GM21529 (cell line): ENCODE results near the gene ZNF418.
"Not testable (repeated sequence)": the region's sequence is repeated elsewhere in the genome, so short reads cannot be mapped to it uniquely, and the experiment has no call there.

ENCODE experiments used
- ATAC-seq: cut with Tn5 transposase; IDR thresholded peaks from one replicate; pipeline ENCODE4 v1.9.1; 2021; ENCODE audit not compliant: unreplicated experiment

The ZNF418 gene

GRCh38 chr19:57890706-57891105 is 44.5 kb downstream of the ZNF418 start:
- not testable (repeated sequence) for ATAC-seq

DNA sequence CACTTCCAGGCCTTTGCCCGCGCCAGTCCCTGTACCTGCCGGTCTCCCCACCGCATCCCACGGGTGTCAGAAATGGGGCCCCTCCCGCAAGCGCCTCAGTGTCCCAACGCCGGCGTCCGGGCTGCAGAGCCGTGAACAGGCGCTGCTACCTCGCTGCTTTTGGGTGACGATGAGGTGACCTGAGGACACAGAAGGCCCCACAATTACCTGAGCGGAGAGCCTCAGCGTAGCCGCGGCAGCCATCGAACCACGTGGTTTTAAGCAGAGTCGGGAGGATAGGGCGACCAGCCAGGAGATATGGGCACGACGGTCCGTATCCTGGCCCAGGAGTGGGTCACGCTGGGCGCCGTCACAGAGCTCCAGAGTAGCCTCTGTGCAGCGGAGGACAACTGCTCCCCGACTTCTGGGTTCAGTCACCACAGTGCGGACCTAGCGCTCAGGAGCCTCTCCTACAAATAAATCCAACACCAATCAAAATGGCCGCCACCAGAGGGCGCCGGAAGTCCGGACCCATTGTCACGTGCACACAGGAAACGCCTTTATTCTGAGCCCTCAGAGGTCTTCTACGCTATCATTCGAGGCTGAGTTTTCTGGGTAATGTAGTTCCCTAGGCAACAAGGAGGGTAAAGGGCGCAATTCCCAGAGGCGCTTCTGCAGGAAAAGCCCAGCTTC is 46.5 kb downstream of the ZNF418 start, which contains the start of gene ZNF814:
Gene ZNF814 (minus strand): TSS at position 478 of the 672 bp plus-strand sequence. CDS start 235 bp downstream, at position 243.
- ATAC-seq: peak; percentile 85

DNA sequence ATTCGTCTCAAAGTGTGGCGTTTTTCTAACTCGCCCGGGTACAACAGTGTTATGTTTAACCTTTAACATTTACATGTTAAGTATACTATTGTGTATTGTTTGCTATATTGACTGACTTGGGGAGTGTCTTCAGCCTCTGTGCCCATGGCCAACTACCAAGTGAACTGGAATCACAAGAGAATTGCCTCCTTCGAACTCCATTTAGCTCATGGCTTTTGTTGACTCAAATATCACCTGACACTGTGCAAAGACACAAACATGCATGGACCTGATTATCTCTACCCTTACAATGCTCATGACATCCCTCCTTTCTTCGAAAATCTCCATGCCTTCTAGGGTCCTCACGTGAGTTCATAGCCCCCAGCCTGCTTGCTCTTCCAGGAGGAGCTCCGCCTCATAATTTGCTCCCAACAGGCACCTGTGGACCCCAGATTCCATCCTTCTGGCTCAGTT is 47.1 kb downstream of the ZNF418 start:
- no peak for ATAC-seq

DNA sequence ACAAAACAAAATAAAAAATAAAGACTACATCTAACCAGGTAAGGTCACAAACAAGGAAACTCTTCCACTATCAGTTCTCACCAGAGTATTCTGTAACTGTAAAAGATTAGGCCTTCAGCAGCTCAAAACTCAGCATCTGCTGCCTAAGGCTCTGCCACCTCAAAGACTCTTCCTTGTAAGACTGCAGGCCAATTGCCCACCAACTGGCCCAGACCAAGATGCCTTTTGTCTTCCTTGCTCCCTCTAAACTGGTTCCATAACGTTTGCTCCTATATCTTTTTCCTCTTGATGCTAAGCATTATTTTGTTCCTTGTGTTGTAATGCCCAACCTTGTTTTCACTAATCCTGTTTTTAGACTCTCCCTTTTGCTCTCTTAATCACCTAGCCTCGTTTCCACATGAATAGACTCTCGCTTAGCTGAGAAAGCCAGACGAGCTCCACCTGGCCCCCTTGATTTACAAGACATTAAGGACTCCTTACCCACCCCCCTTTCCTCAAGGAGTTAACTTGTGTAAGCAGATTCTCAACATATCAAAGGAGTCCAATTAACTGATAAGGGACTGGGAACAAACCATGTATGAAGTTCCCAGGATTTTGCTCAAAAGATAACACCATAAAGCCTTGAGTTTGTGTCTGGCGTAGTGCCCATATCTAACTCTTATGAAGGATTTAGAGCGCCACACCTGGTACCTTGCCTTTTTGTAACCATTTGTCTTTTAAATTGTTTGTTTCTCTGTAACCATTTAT is 47.8 kb downstream of the ZNF418 start:
- ATAC-seq: no peak

GRCh38 chr19:57886046-57886445 is 49.2 kb downstream of the ZNF418 start:
- no peak for ATAC-seq

DNA sequence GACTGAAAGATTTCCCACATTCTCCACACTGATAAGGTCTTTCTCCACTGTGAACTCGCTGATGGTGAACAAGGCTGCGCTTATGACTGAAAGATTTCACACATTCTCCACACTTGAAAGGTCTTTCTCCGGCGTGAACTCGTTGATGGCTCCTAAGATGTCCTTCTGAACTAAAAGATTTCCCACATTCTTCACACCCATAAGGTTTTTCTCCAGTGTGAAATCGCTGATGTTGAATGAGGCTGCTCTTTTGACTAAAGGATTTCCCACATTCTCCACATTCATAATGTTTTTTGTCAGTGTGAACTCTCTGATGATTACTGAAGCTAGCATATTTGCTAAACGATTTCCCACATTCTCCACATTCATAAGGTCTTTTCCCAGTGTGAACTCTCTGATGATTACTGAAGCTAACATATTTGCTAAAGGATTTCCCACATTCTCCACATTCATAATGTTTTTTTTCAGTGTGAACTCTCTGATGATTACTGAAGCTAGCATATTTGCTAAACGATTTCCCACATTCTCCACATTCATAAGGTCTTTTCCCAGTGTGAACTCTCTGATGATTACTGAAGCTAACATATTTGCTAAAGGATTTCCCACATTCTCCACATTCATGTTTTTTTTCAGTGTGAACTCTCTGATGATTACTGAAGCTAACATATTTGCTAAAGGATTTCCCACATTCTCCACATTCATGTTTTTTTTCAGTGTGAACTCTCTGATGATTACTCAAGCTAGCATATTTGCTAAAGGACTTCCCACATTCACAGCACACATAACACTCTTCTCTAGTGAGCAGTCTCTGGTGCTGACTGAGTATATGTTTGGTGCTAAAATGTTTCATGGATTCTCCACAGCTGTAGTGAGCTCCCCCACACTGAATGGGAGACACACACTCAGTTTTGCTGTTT is 61.1 kb downstream of the ZNF418 start:
- not testable (repeated sequence) for ATAC-seq

- ATAC-seq: no peak
Measured at GRCh38 chr19:57872450-57872849, 62.8 kb downstream of the ZNF418 start.
